Natural killer cell (primary cell): ENCODE data around the gene TECPR1. TPM values are rescaled to one million over a fixed set of nuclear protein-coding genes. Genes with fewer than 3 reads are reported as not detected.

Source experiments
- ATAC-seq, 3 donors: fragments of 150-1000 bp in 2 of 3; fragments of 200-7000 bp in 1 of 3; cut with Tn5 transposase; 1 replicate in 1 of 3; 2 replicates in 2 of 3; pipeline ENCODE4 v1.10.0; 2021; ENCODE audit warnings: mild to moderate bottlenecking in 2 of 3, moderate library complexity in 2 of 3
- DNase-seq, 2 donors: peaks; one replicate each; pipeline versions ENCODE4 v3.0.0 to v3.0.0-alpha.2; 2013 to 2021; ENCODE audit warnings: mixed read lengths in 1 of 2
- H3K27ac ChIP-seq: one replicate; pipeline ENCODE4 v1.5.1; 2013; ENCODE audit warnings: mild to moderate bottlenecking, low read length
- H3K27me3 ChIP-seq: one replicate; pipeline ENCODE4 v1.6.1; 2013; ENCODE audit warnings: low read length; ENCODE audit not compliant: control insufficient read depth, insufficient read depth
- H3K36me3 ChIP-seq: one replicate; pipeline ENCODE4 v1.6.1; 2013; ENCODE audit warnings: low read length; ENCODE audit not compliant: control insufficient read depth, insufficient read depth
- H3K4me1 ChIP-seq: one replicate; pipeline ENCODE4 v1.6.1; 2013; ENCODE audit warnings: low read length; ENCODE audit not compliant: control insufficient read depth, insufficient read depth
- H3K4me3 ChIP-seq: one replicate; pipeline ENCODE4 v1.5.1; 2013; ENCODE audit warnings: low read length
- H3K9me3 ChIP-seq: one replicate; pipeline ENCODE4 v1.6.1; 2013; ENCODE audit warnings: low read length; ENCODE audit not compliant: control insufficient read depth, insufficient read depth
- H3K27ac Mint-ChIP-seq, 2 donors: one replicate each; pipeline ENCODE4 v1.8.0; 2022; ENCODE audit warnings: mild to moderate bottlenecking in 2 of 2, mixed read lengths in 2 of 2, moderate library complexity in 1 of 2
- H3K27me3 Mint-ChIP-seq, 2 donors: one replicate each; pipeline ENCODE4 v1.8.0; 2022; ENCODE audit warnings: low read depth in 2 of 2, mixed read lengths in 2 of 2
- H3K36me3 Mint-ChIP-seq: one replicate; pipeline ENCODE4 v1.8.0; 2022; ENCODE audit warnings: mixed read lengths
- H3K4me1 Mint-ChIP-seq, 2 donors: one replicate each; pipeline ENCODE4 v1.8.0; 2022; ENCODE audit warnings: mixed read lengths in 2 of 2
- H3K4me3 Mint-ChIP-seq: one replicate; pipeline ENCODE4 v1.8.0; 2022; ENCODE audit warnings: mild to moderate bottlenecking, moderate library complexity, mixed read lengths
- H3K9me3 Mint-ChIP-seq, 2 donors: one replicate each; pipeline ENCODE4 v1.8.0; 2022; ENCODE audit warnings: mixed read lengths in 2 of 2
- WGBS: methylation state at CpG from one replicate; pipeline ENCODE4 v1.1.7; 2013; ENCODE audit warnings: missing lambda C conversion rate; ENCODE audit not compliant: insufficient coverage; 5-methylcytosine and 5-hydroxymethylcytosine counted together
- intact Hi-C: fragments of 100-400 bp; cut with micrococcal nuclease; formaldehyde crosslinking; loops from one replicate; pipeline ENCODE4 v1.14.2; 2022
- total RNA-seq, 4 donors: library from RNA; stranded (reverse); fragments of 120-200 nt in 1 of 4; gene quantifications; one replicate each; pipeline versions ENCODE4 v1.2.3 to v1.2.4, GENCODE V29; 2013 to 2022
- TF ChIP-seq, protein P1 (sequence below): fragments of 200-600 bp; IDR thresholded peaks from one replicate; pipeline ENCODE4 v1.8.0; 2022; ENCODE audit warnings: antibody characterized with exemption

TECPR1 gene
- total RNA-seq, 3 donors from 2014 or later (not counting 1 experiment from before 2014, with no cell fraction given), result 68.8 to 76.7 (median 70.3) TPM

DNA sequence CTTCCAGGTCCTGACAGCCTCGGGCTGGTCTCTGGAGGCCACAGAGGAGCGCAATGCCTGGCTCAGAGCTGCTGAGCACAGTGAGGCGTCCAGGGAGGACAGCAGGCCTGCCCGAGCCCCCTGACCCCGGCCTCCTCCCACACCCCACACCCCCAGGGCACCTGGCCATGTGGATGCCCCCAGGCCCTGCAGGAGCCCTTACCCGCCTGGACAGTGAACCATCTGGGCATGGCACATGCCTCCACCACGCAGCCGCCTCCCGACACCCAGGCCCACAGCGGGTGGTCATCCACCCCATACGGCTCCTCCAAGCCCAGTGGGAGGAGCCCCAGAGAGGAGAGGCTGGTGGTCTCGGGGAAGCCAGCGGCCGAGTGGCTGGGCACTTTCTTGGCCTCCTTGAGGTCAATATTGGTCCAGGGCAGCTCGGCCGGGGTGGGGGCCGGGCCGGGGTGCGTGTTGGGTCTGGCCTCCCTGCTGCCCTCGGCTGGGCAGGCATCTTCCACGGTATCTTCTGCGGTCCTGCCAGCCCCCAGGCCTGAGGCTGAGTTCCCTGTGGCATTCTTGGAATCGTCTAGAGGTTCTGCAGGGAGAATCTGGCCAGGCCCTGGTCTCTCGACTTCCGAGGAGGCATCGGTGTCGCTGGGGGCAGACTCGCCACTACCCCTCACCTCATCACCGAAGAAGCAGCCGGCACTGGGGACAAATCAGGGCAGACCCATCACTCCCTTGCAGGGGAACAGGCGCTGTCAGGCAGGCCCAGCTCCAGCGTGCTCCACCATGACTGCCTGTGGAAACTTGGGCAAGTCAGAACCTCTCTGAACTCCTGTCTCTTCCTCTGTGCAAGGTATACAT is 18.6 kb downstream of the TECPR1 start:
- intact Hi-C loops, result no loop called here
- TF ChIP-seq, protein P1, sequence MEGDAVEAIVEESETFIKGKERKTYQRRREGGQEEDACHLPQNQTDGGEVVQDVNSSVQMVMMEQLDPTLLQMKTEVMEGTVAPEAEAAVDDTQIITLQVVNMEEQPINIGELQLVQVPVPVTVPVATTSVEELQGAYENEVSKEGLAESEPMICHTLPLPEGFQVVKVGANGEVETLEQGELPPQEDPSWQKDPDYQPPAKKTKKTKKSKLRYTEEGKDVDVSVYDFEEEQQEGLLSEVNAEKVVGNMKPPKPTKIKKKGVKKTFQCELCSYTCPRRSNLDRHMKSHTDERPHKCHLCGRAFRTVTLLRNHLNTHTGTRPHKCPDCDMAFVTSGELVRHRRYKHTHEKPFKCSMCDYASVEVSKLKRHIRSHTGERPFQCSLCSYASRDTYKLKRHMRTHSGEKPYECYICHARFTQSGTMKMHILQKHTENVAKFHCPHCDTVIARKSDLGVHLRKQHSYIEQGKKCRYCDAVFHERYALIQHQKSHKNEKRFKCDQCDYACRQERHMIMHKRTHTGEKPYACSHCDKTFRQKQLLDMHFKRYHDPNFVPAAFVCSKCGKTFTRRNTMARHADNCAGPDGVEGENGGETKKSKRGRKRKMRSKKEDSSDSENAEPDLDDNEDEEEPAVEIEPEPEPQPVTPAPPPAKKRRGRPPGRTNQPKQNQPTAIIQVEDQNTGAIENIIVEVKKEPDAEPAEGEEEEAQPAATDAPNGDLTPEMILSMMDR, result no peak
- Histone ChIP-seq H3K27me3 (no peaks in the 10 kb centered on the region), H3K4me3 (no peak overlapping the region), H3K36me3 (peaks cover 22% of the 10 kb centered on the region), H3K27ac (no peak overlapping the region), H3K9me3 (no peaks in the 10 kb centered on the region), H3K4me1 (no peaks in the 10 kb centered on the region)
- 97% methylated on average over 32 of the region's 32 CpGs for WGBS
- Mint-ChIP-seq H3K9me3 (no peaks in the 10 kb centered on the region), H3K27ac (no peak overlapping the region), H3K4me3 (no peak overlapping the region), H3K36me3 (no peaks in the 10 kb centered on the region), H3K27me3 (no peaks in the 10 kb centered on the region), H3K4me1 (no peaks in the 10 kb centered on the region)
- ATAC-seq (no peak), DNase-seq (no peak)

DNA sequence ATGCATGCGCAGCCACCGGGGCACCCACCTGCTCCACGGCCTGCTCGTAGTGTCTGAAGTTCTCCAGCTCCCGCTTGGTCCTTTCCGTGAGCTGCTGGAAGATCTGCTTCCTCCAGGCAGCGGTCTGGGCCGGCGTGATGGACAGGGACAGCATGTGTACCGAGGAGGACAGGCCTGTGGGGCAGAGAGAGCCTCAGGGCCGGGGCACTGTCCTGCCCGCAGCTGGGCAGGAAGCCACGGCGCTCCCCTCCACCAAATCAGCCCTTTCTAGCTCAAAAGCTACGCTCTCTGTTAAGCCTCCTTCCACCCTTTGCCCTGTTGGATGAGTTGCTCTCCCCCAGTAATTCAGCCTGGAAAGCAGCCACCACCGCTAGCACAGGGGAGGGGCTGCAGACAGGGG is 19.2 kb downstream of the TECPR1 start:
- no peak for ATAC-seq
- Mint-ChIP-seq H3K4me1 (no peaks in the 10 kb centered on the region), H3K4me3 (no peak overlapping the region)

DNA sequence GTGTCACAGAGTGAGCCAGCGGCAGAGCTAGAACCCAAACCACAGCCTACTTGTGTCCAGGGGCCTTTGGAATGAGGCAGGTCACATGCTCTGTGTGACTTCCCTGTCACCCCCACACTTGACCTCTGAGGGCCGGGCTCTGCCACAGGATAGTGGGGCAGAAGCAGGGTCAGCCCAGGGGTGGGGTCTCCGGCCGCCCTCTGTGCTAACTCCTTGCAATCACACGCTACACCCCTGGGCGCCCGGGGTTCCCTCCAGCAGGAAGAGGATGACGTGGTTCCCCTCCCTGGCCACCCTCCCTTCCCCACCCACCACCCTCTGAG is 19.8 kb downstream of the TECPR1 start:
- Mint-ChIP-seq H3K36me3 (no peaks in the 10 kb centered on the region), H3K4me3 (no peak overlapping the region), H3K27ac (no peak overlapping the region), H3K4me1 (no peaks in the 10 kb centered on the region), H3K27me3 (no peaks in the 10 kb centered on the region), H3K9me3 (no peaks in the 10 kb centered on the region)
- TF ChIP-seq, protein P1, result no peak
- intact Hi-C loops, result no loop called here
- peaks cover 18% of the 10 kb centered on the region for H3K36me3 ChIP-seq
- DNase-seq (no peak), ATAC-seq (no peak)
- no peaks in the 10 kb centered on the region for H3K27me3 ChIP-seq
- H3K4me1 ChIP-seq, result no peaks in the 10 kb centered on the region
- H3K9me3 ChIP-seq, result no peaks in the 10 kb centered on the region
- no peak overlapping the region for H3K4me3 ChIP-seq
- H3K27ac ChIP-seq, result no peak overlapping the region
- 91% methylated on average over 8 of the region's 8 CpGs for WGBS

More for the DNA sequence above, 19.2 kb downstream of the TECPR1 start:
- no peak for DNase-seq
- Histone ChIP-seq H3K9me3 (no peaks in the 10 kb centered on the region), H3K4me1 (no peaks in the 10 kb centered on the region), H3K36me3 (peaks cover 18% of the 10 kb centered on the region), H3K4me3 (no peak overlapping the region), H3K27me3 (no peaks in the 10 kb centered on the region), H3K27ac (no peak overlapping the region)
- no peaks in the 10 kb centered on the region for H3K27me3 Mint-ChIP-seq
- H3K9me3 Mint-ChIP-seq, result no peaks in the 10 kb centered on the region
- TF ChIP-seq, protein P1, result no peak
- intact Hi-C loops, result no loop called here
- WGBS, result 95% methylated on average over 16 of the region's 16 CpGs
- no peaks in the 10 kb centered on the region for H3K36me3 Mint-ChIP-seq
- no peak overlapping the region for H3K27ac Mint-ChIP-seq
